Measurements from ENCODE around the gene SAA1. TPM values are rescaled to one million over a fixed set of nuclear protein-coding genes. Genes with fewer than 3 reads are reported as not detected.
"Not testable (repeated sequence)": the region's sequence is repeated elsewhere in the genome, so short reads cannot be mapped to it uniquely, and the experiment has no call there.

Gene SAA1
- polyA plus RNA-seq, 1 donor: not detected

DNA sequence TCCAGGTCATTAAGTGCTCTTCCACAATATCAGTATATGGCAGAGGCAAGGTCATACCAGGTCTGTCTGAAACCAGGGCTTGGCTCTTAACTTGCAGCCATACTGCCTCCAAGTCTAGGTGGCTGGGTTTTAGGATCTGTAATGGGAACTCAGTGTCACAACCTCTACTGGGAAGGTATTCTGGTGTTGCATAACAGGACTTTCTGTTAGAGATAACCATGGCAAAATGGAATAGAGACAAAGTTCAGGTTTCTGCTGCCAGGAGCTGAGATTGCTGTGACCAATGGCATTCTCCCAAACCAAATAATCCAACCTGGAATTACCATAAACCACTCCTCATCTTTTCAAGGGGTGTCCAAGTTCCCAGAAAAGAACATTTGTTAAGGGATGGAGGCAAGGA, 6.8 kb upstream of the SAA1 start:
- DNase-seq (ENCODE audit: low read depth): no peak

DNA sequence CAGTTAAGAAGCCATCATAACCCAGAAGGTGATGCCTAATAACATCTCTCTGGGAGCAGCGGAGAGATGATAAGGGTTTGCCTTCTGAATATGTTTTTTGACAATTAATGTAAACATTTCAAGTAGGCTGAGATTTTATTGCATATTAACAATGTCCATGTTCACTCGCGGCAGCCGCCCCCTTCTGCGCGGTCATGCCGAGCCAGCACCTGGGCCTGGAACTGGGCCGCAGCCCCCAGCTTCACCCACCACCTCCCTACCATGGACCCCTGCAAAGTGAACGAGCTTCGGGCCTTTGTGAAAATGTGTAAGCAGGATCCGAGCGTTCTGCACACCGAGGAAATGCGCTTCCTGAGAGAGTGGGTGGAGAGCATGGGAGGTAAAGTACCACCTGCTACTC, 4.3 kb upstream of the SAA1 start:
- DNase-seq (ENCODE audit: low read depth): no peak

DNA sequence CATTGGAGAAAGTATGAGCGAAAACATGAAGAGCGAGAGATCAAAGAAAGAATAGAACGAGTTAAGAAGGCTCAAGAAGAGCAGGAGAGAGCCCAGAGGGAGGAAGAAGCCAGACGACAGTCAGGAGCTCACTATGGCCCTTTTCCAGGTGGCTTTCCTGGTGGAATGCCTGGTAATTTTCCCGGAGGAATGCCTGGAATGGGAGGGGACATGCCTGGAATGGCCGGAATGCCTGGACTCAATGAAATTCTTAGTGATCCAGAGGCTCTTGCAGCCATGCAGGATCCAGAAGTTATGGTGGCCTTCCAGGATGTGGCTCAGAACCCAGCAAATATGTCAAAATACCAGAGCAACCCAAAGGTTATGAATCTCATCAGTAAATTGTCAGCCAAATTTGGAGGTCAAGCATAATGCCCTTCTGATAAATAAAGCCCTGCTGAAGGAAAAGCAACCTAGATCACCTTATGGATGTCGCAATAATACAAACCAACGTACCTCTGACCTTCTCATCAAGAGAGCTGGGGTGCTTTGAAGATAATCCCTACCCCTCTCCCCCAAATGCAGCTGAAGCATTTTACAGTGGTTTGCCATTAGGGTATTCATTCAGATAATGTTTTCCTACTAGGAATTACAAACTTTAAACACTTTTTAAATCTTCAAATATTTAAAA, 3.2 kb upstream of the SAA1 start:
- DNase-seq (ENCODE audit: low read depth): not testable (repeated sequence)

DNA sequence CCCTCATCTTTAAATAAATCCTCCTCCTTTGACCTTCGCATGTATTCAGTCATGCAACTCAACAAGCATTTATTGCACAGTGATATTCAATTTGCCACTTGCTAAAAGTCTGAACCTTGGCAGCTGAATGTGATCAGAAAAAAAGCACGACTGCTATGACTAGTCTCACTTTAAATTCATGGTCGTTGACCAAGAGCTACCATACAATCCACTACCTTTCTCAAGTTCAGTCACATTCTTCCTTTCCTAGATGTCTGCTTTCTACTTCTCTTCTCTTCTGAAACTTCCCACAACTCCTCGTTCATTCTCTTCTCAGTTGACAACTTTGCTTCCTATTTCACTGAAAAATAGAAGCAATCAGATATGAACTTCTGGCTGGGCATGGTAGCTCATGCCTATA, 2.0 kb upstream of the SAA1 start:
- no peak for DNase-seq (ENCODE audit: low read depth)

DNA sequence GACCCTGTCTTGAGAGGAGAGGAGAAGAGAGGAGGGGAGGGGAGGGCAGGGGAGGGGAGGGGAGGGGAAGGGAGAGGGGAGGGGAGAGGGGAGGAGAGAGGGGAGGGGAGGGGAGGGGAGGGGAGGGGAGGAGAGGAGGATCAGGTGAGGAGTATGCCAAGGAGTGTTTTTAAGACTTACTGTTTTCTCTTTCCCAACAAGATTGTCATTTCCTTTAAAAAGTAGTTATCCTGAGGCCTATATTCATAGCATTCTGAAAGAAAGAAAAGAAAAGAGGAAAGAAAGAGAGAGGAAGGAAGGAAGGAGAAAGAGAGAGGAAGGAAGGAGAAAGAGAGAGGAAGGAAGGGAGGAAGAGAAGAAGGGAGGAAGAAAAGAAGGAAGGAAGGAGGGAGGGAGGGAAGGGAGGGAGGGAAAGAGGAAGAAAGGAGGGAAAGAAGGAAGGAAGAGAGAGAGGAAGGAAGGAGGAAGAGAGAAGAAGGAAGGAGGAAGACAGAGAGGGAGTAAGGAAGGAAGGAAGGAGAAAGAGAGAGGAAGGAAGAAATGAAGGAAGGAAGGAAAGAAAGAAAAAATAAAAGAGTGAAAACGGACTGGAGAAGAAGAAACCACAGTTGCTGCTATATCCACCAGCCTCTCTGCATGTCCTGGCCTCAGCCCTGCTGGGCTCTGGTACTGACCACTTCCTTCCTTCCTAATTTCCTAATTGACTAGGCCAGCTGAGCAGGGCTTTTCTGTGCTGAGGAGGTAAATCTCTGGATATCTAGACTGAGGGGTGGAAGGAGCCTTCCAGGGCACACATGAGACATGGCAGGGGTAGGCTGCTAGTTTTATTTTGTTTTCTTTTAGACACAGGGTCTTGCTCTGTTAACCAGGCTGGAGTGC, 1.1 kb upstream of the SAA1 start:
- no peak for DNase-seq (ENCODE audit: low read depth)

DNA sequence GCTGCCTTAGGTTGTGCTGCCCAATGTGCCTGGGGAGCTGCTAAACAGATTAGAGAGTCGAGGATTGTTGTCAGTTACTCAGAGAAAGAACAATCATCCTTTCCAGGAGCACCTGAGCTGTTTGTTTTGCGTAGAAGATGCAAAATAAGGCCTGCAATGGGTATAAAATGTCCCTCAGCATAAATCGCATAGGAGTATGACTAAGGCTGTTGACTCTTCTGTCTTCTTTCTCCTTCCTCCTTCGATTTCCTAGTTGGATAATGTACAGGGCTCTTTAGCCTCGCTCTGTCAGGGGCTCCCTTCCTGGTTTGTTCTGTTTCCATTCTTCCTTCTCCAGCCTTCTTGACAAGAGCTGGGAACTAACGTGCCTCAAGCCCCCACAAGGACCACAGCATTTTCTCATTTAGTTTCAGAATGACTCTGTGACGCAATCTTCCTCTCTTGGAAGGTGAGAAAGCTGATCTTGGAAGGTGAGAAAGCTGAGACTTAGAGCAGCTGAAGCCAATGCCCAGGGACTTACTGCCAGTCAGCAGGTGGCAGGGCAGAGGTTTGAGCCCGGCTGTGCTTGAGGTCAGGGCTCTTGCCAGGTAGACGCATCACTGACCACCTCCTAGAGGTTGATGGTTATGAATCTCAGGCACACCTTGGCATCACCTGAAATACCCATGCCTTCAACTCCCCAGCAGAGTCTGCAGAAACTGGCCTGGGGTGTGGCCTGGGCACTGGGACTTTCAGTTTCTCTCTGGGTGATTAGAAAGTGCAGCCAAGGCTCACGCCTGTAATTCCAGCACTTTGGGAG, 1.5 kb downstream of the SAA1 start:
- not testable (repeated sequence) for DNase-seq (ENCODE audit: low read depth)

DNA sequence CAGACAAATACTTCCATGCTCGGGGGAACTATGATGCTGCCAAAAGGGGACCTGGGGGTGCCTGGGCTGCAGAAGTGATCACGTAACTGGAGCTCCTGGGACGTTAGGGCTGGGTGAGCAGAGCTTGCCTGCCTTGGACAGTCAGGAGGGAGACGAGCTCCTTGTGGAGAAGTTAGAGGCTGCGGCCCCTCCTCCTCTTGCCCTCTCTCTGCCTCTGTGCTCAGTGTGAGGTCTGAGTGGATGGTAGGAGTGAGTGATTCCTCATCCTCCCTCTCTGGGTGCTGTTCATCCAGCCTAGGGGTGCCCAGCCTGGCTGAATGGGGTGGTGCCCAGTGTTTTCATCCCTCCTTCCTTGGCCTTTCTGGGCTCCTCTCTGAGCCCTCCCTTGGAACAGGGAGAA, 3.2 kb downstream of the SAA1 start:
- DNase-seq (ENCODE audit: low read depth): not testable (repeated sequence)

DNA sequence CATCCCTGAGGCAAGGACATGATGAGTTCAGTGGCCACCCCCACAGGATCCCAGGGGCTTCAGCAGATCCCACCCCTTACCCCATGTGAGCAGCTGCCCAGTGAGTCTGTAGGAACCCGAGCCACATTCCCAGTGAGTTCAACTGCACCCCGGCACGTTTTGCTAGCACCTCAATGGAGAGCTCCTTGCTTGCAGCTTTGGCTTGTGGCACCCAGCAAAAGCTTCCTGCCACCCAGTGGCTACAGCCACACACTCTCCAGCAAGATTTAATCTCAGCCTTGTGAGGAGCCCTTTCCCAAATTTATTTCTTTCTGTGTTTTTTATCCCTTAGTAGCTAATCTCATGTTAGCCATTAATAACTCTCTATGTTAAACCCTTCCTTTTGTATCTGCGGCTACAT, 4.0 kb downstream of the SAA1 start:
- no peak for DNase-seq (ENCODE audit: low read depth)

DNA sequence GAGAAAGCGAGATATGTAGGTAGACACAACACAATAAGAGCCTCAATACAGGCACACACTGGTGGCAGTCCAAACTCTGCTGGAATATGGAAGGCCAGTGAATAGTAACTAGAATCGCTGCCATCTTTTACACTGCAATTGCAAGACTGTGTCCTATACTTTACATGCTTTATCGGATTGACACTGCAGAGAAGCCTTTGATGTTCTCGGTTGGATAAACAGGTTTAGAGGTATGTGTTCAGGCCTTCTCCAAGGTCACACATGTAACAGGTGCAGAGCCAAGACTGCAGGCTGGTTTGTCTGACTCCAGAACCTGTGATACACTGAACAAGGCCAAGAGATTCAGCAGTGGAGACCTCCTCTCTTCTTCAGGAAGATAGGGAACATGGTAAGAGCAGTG, 5.1 kb downstream of the SAA1 start:
- DNase-seq (ENCODE audit: low read depth): no peak

DNA sequence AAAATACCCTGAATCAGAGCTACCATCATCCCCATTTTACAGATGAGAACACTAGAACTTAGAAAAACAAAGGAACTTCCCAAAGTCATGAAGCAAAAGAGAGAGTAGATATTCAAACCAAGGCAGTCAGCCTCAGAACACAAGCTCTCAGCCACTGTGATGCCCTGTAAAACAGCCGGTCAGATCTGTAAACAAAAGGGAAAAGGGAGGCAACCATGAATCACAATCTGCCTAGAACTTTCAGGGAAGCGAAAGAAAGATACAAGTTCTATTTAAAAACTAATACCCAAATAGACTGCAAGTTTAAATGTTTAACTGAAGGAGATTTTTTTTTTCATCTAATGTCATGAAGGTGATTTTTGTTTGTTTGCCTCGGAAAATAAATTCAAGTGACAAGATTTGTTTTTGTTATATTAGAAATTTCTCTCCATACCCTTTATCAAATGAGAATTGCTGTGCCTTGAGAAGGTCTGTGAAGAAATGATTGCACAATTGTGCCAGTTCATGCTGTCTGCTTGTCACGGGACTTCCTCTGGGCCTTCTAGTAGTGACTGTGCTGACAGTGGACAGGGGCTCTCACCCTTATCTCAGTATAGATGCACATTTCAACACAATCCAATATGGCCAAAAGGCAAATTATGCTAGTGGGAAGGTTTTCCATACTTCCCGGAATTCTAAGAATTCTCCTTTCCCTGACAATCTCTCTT, 11.7 kb downstream of the SAA1 start:
- no peak for DNase-seq (ENCODE audit: low read depth)

DNA sequence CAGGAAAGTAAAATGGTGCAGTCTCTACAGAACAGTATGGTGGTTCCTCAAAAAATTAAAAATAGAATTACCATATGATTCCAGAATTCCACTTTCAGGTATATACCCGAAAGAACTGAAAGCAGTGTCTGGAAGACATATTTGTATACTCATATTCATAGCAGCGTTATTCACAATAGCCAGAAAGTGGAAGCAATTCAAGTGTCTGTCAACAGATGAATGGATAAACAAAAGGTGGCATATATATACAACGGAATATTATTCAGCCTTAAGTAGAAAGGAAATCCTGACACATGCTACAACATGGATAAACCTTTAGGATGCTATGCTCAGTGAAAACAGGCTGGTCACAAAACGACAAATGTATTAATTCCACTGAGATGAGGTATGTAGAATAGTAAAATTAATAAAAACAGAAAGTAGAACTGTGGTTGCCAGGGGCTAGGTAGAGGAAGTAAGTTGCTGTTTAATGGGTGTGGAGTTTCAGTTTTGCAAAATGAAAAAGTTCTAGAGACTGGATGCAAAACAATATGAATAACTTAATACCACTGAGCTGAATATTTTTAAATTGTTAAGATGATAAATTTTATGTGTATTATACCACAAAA, 14.5 kb downstream of the SAA1 start:
- no peak for DNase-seq (ENCODE audit: low read depth)

DNA sequence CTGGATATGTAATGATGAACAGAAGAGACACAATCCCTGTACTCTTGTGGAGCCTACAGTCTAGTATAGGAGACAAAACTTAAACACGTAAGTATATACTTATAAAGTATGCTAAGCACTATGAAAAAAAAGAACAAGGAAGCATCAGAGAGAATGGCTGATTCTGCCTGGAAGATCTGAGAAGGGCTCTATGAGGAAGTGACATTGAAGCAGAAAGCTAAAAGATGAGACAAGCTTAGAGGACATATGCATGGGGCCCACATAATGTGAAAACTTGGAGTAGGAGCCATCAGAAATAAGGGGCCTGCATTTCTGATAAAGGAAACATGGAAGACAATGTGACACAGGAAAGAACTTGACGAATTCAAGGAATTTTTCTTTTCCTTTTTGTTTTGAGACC, 16.6 kb downstream of the SAA1 start:
- no peak for DNase-seq (ENCODE audit: low read depth)

DNA sequence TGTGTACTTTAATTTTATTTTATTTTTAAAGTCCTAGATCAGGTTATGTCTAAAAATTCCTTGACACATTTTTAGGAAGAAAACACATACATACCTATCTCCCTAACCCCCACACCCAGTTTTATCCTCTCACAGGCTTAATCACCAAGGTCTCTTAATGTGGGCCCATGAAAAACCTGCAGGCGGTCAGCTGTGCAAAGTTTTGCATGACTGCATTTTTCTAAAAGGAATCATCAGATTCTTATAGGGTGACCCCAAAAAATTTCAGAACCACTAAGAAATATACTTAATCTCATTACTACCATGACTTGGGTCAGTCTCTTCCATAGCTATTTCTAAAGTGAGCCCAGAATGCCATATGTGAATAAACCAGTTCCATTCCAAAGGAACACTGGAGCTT, 19.8 kb downstream of the SAA1 start:
- no peak for DNase-seq (ENCODE audit: low read depth)

DNA sequence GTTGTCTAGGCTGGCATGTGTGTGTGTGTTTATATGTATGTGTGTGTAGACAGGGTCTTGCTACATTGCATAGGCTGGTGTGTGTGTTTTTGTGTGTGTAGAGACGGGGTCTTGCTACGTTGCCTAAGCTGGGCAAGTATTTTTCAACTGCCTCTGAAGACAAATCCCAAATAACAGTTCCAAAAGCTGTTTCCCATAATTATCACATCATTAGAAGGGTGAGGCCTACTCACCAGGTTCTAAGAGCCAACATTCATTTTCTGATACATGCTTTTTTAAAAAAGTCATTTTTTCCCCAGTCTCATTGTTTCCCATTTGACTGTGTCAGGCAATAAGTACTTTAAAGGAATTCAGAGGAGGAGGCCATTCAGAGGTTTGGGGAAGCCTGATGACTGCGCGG, 22.8 kb downstream of the SAA1 start:
- DNase-seq (ENCODE audit: low read depth): no peak

DNA sequence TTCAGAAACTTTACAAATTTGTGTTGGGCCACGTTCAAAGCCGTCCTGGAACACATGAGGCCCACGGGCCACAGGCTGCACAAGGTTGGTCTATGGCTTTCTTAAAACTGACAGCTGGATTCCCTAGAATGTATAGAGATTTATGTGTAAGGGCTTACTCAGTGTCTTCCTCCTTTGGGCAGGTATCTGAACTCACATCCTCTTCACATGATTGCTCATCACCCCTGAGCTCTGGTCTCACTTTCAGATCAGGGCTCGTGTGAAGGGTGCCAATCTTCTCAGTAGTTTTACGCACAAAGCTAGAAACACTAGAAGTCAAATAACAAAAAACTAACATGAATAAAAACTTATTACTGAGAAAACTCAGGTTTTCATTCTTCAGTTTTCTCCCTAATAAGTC, 28.8 kb downstream of the SAA1 start:
- DNase-seq (ENCODE audit: low read depth): no peak

DNA sequence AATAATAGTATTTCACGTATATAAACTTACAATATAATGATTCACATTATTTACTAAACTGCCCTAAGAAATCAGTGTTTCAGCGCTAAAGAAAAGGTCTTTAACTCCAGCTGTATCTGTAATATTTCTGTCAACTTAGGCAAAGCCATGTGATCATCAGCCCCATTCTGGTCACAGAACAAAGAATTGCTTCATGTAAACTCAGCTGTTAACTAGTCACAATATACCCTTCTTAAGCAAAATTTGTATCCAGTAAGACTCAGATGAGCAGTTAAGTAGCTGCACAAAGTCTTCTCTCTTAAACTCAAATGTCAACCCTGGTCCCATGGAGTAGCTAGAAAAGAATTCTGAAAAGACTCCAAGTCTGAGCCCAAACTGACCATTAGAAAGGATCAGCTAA, 29.3 kb downstream of the SAA1 start:
- no peak for DNase-seq (ENCODE audit: low read depth)

DNA sequence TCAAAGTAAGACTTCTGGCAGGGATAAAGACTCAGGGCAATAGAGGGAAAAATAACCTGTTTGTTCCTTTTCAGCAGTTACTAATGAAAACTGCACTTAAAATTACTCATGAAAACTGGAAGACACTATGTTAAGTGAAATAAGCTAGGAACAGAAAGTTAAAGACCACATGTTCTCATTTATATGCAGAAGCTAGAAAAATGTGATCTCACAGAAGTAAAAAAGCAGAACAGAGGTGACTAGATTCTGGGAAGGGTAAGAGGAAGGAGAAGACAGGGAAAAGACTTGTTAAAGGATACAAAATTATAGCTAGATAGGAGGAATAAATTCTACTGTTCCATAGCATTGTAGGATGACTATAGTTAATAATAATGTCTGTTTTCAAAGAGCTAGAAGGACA, 33.7 kb downstream of the SAA1 start:
- no peak for DNase-seq (ENCODE audit: low read depth)

DNA sequence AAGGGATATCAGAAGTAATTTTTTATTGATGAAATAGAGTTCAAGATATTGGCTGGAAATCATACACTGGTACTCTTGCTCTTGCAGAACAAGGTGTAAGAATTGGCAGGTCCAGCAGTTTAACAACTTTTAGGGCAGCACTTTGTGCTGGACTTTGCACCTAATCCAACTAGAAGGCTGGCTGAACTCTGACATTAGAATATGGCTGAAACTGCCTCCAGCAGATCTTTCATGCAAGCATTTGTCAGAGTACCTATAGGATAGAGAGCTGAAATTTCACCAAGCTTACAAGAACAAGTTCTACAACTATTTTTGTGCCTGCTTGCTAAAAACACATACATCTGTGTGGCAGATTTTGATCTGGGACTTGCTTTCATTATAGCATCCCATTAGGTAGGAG, 38.7 kb downstream of the SAA1 start:
- no peak for DNase-seq (ENCODE audit: low read depth)

DNA sequence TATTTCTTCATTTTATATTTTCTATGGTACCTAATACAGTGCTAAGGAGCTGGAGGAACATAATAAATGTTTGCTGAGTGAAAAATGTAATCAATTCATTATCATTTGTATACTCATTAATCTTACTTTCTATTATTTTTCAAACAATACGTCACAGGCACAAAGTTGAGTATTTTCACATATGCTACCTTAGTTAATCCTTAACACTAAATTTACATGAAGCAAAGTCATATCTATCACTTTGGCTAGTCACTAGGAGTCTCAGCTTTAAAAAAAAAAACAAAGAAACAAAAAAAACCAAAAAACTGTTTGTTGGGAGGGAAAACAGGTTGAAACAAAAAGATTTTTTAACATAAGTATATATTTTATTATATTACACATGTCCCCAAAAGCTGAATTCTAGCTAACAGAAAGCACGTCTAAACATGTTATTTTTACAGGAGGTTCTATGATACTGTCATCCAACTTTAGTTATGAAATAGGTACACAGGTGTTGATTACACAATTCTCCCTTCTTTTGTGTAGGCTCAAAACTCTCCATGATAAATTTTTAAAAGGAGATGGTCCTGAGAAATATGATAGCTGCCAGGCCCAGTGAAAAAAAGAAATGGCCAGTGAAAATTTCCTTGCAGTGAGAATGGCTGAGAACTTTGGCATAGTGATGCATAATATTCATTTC, 41.5 kb downstream of the SAA1 start:
- no peak for DNase-seq (ENCODE audit: low read depth)

DNA sequence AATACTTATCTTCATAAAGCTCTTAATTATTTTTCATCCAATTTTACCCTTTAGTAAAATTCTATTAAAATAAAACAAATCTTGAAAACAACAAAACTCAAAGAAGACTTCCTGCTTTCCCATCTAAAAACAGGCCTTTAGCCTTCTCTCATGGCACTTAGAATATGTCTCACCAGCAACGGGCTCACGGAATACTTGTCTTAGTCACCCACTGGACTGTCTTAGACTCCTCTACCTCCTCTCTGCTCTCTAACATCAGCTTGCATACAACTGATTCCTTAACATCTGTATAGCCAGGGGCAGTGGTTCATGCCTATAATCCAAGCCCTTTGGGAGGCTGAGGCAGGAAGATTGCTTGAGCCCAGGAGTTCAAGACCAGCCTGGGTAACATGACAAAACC, 42.2 kb downstream of the SAA1 start:
- DNase-seq (ENCODE audit: low read depth): no peak

DNA sequence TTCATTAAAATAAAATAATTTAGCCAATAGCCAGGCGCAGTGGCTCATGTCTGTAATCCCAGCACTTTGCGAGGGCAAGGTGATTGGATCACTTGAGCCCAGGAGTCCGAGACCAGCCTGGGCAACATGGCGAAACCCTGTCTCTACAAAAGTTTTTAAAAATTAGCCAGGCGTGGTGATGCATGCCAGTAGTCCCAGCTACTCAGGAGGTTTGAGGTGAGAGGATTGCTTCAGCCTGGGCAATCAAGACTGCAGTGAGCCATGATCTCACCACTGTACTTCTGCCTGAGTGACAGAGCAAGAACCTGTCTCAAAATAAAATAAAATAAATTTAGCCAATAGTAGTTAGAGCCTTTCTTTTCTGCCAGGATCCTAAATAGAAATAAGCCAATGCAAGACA, 43.6 kb downstream of the SAA1 start:
- DNase-seq (ENCODE audit: low read depth): no peak
